CD4-positive, alpha-beta T cell treated with Interferon gamma for 1 hour (primary cell): ENCODE data around the gene CD9.
A peak's percentile ranks its signal among the peaks of the same experiment; 100 is the strongest.
"Not testable (repeated sequence)": the region's sequence is repeated elsewhere in the genome, so short reads cannot be mapped to it uniquely, and the experiment has no call there.

ENCODE experiments used
- DNase-seq: peaks from one replicate; pipeline ENCODE4 v3.0.0-alpha.2; 2020

CD9 gene

GRCh38 chr12:6200256-6201212 lies at the start of gene CD9:
Gene CD9 (plus strand): TSS chr12:6200400. CDS start chr12:6200500, 100 bp downstream.
- peak; percentile 40 for DNase-seq

GRCh38 chr12:6154730-6155459 lies 45.3 kb upstream of the CD9 start:
- no peak for DNase-seq

- DNase-seq = no peak
Observed at GRCh38 chr12:6157482-6157881, 42.7 kb upstream of the CD9 start.

GRCh38 chr12:6158255-6158654 lies 41.9 kb upstream of the CD9 start:
- DNase-seq = no peak

- DNase-seq = no peak
Observed at GRCh38 chr12:6158749-6159148, 41.5 kb upstream of the CD9 start.

- DNase-seq = not testable (repeated sequence)
Observed at GRCh38 chr12:6159166-6160011, 40.8 kb upstream of the CD9 start.

- DNase-seq = not testable (repeated sequence)
Observed at GRCh38 chr12:6160049-6160649, 40.1 kb upstream of the CD9 start.

GRCh38 chr12:6161124-6161882 lies 38.9 kb upstream of the CD9 start:
- DNase-seq = no peak

- DNase-seq = no peak
Observed at GRCh38 chr12:6163416-6164060, 36.7 kb upstream of the CD9 start.

- DNase-seq = no peak
Observed at GRCh38 chr12:6165395-6165794, 34.8 kb upstream of the CD9 start.

GRCh38 chr12:6166808-6167207 lies 33.4 kb upstream of the CD9 start:
- DNase-seq = no peak

GRCh38 chr12:6167327-6168280 lies 32.6 kb upstream of the CD9 start:
- peak; percentile 71 for DNase-seq

- DNase-seq = no peak
Observed at GRCh38 chr12:6171409-6172015, 28.7 kb upstream of the CD9 start.

- no peak for DNase-seq
Observed at GRCh38 chr12:6172086-6172485, 28.1 kb upstream of the CD9 start.

- DNase-seq = no peak
Observed at GRCh38 chr12:6172862-6173261, 27.3 kb upstream of the CD9 start.

- no peak for DNase-seq
Observed at GRCh38 chr12:6177642-6178358, 22.4 kb upstream of the CD9 start.

GRCh38 chr12:6178981-6179761 lies 21.0 kb upstream of the CD9 start:
- DNase-seq = no peak
